GM18498 (cell line): Measurements from ENCODE around the gene EML6.
"Not testable (repeated sequence)": the region's sequence is repeated elsewhere in the genome, so short reads cannot be mapped to it uniquely, and the experiment has no call there.

Experiments used
- ATAC-seq: cut with Tn5 transposase; IDR thresholded peaks from one replicate; pipeline ENCODE4 v1.9.1; 2021; ENCODE audit warnings: mild to moderate bottlenecking, moderate library complexity; ENCODE audit not compliant: unreplicated experiment

EML6 gene

GRCh38 chr2:54871457-54872107, 148.1 kb downstream of the EML6 start:
- no peak for ATAC-seq

GRCh38 chr2:54872780-54873179, 149.3 kb downstream of the EML6 start:
- ATAC-seq = no peak

GRCh38 chr2:54873236-54873635, 149.8 kb downstream of the EML6 start:
- ATAC-seq = not testable (repeated sequence)

GRCh38 chr2:54876764-54877163, 153.3 kb downstream of the EML6 start:
- no peak for ATAC-seq

- ATAC-seq = no peak
Observed at GRCh38 chr2:54878182-54878581, 154.7 kb downstream of the EML6 start.

- ATAC-seq = no peak
Observed at GRCh38 chr2:54879032-54879431, 155.6 kb downstream of the EML6 start.

GRCh38 chr2:54879598-54880332, 156.3 kb downstream of the EML6 start:
- ATAC-seq = no peak

GRCh38 chr2:54880428-54880827, 157.0 kb downstream of the EML6 start:
- no peak for ATAC-seq

- no peak for ATAC-seq
Observed at GRCh38 chr2:54881759-54882158, 158.3 kb downstream of the EML6 start.

- ATAC-seq = no peak
Observed at GRCh38 chr2:54885891-54886290, 162.4 kb downstream of the EML6 start.

- no peak for ATAC-seq
Observed at GRCh38 chr2:54887850-54888545, 164.5 kb downstream of the EML6 start.

- no peak for ATAC-seq
Observed at GRCh38 chr2:54889053-54889452, 165.6 kb downstream of the EML6 start.

GRCh38 chr2:54891909-54892308, 168.4 kb downstream of the EML6 start:
- ATAC-seq = no peak

- no peak for ATAC-seq
Observed at GRCh38 chr2:54894467-54894866, 171.0 kb downstream of the EML6 start.

GRCh38 chr2:54895730-54896129, 172.3 kb downstream of the EML6 start:
- no peak for ATAC-seq

GRCh38 chr2:54897420-54898310, 174.2 kb downstream of the EML6 start:
- ATAC-seq = no peak

- no peak for ATAC-seq
Observed at GRCh38 chr2:54898456-54899226, 175.2 kb downstream of the EML6 start.

GRCh38 chr2:54899576-54900200, 176.2 kb downstream of the EML6 start:
- ATAC-seq = no peak

- no peak for ATAC-seq
Observed at GRCh38 chr2:54901224-54901986, 177.9 kb downstream of the EML6 start.
